ENCODE measurements around the gene OTOP1.

- no peak for TF ChIP-seq POLR2A (IDR thresholded peaks at IDR 0.05; ENCODE audit: low read depth, low read length)
- TF ChIP-seq CTCF (conservative IDR thresholded peaks at IDR 0.05; ENCODE audit: low read depth, low read length), result no peak
- no peak for TF ChIP-seq MAFK (IDR thresholded peaks at IDR 0.05; ENCODE audit: low read depth, low read length)
- no peak for TF ChIP-seq RFX5 (IDR thresholded peaks at IDR 0.05; ENCODE audit: low read depth, low read length)
- TF ChIP-seq SMC3 (IDR thresholded peaks at IDR 0.05; ENCODE audit: low read depth, low read length), result no peak
- no peak for TF ChIP-seq USF2 (IDR thresholded peaks at IDR 0.05; ENCODE audit: low read depth, low read length)
- TF ChIP-seq CHD1 (IDR thresholded peaks at IDR 0.05; ENCODE audit: low read depth, low read length), result no peak
- TF ChIP-seq MXI1 (IDR thresholded peaks at IDR 0.05; ENCODE audit: borderline replicate concordance, low read depth, low read length), result no peak
- TF ChIP-seq BHLHE40 (IDR thresholded peaks at IDR 0.05; ENCODE audit: low read depth, low read length), result no peak
- TF ChIP-seq FOS (IDR thresholded peaks at IDR 0.05; ENCODE audit: low read depth, low read length), result no peak
- no peak for TF ChIP-seq RAD21 (IDR thresholded peaks at IDR 0.05; ENCODE audit: low read length)
- TF ChIP-seq MAZ (IDR thresholded peaks at IDR 0.05; ENCODE audit: borderline replicate concordance, low read depth, low read length), result no peak
- no peak for TF ChIP-seq CEBPB (IDR thresholded peaks at IDR 0.05; ENCODE audit: low read depth, low read length)
- TF ChIP-seq ELK1 (IDR thresholded peaks at IDR 0.05; ENCODE audit: borderline replicate concordance, low read depth, low read length), result no peak
Observed at GRCh38 chr4:4256799-4257198, 30.1 kb upstream of the OTOP1 start.

Measured in IMR-90 (cell line).